CD4-positive, alpha-beta T cell (primary cell): ENCODE data around the gene RBM48. TPM values are rescaled to one million over a fixed set of nuclear protein-coding genes. Genes with fewer than 3 reads are reported as not detected.

Source experiments
- ATAC-seq: fragments of 200-7000 bp; cut with Tn5 transposase; one replicate; pipeline ENCODE4 v1.10.0; 2022; ENCODE audit warnings: mild to moderate bottlenecking; ENCODE audit not compliant: poor library complexity
- CTCF ChIA-PET: fragments of 350-600 bp; sonication (Branson Sonifier 250); formaldehyde crosslinking; loops from one replicate; lab custom pipeline; 2021; ENCODE audit warnings: antibody characterized with exemption, inconsistent platforms; lab: Charles Lee
- POLR2A ChIA-PET: fragments of 350-600 bp; sonication (Branson Sonifier 250); formaldehyde crosslinking; loops from one replicate; lab custom pipeline; 2021; ENCODE audit warnings: antibody characterized with exemption, inconsistent platforms; lab: Charles Lee
- DNase-seq, 14 experiments: peaks; one replicate each; pipeline ENCODE4 v3.0.0-alpha.2; 2013 to 2020; ENCODE audit warnings: mixed read lengths in 2 of 14
- H3K27ac ChIP-seq, 2 donors: one replicate each; pipeline versions ENCODE4 v1.5.1 to v1.7.0; 2013; ENCODE audit warnings: low read length in 2 of 2, low read depth in 1 of 2, mild to moderate bottlenecking in 1 of 2
- H3K27me3 ChIP-seq, 2 experiments: 1 replicate in 1 of 2; 2 replicates in 1 of 2; pipeline versions ENCODE4 v1.6.1 to v1.7.0; 2013; ENCODE audit warnings: low read length in 2 of 2, control low read depth in 1 of 2, mild to moderate bottlenecking in 1 of 2, moderate library complexity in 1 of 2; ENCODE audit not compliant: insufficient read depth in 2 of 2, control insufficient read depth in 1 of 2
- H3K36me3 ChIP-seq: one replicate; pipeline ENCODE4 v1.6.1; 2013; ENCODE audit warnings: low read length, control low read depth; ENCODE audit not compliant: insufficient read depth
- H3K4me1 ChIP-seq: one replicate; pipeline ENCODE4 v1.6.1; 2013; ENCODE audit warnings: low read length, control low read depth; ENCODE audit not compliant: insufficient read depth
- H3K4me3 ChIP-seq: one replicate; pipeline ENCODE4 v1.5.1; 2013; ENCODE audit warnings: mild to moderate bottlenecking, low read length, moderate library complexity
- H3K9me3 ChIP-seq, 2 experiments: 1 replicate in 1 of 2; 2 replicates in 1 of 2; pipeline versions ENCODE4 v1.6.1 to v1.7.0; 2013; ENCODE audit warnings: low read length in 2 of 2, mild to moderate bottlenecking in 2 of 2, control low read depth in 1 of 2, moderate library complexity in 1 of 2; ENCODE audit not compliant: control insufficient read depth in 1 of 2, insufficient read depth in 1 of 2
- H3K27ac Mint-ChIP-seq: one replicate; pipeline ENCODE4 v1.8.0; 2020; ENCODE audit warnings: mixed read lengths
- H3K27me3 Mint-ChIP-seq: one replicate; pipeline ENCODE4 v1.8.0; 2021; ENCODE audit warnings: mixed read lengths
- H3K36me3 Mint-ChIP-seq: one replicate; pipeline ENCODE4 v1.8.0; 2021; ENCODE audit warnings: low read depth, mixed read lengths
- H3K4me1 Mint-ChIP-seq: one replicate; pipeline ENCODE4 v1.8.0; 2021; ENCODE audit warnings: low read depth, mixed read lengths
- H3K4me3 Mint-ChIP-seq: one replicate; pipeline ENCODE4 v1.8.0; 2020; ENCODE audit warnings: mild to moderate bottlenecking, mixed read lengths
- H3K9me3 Mint-ChIP-seq: one replicate; pipeline ENCODE4 v1.8.0; 2020; ENCODE audit warnings: mixed read lengths
- intact Hi-C, 2 experiments: fragments of 100-400 bp; cut with DNase I in 1 of 2; cut with micrococcal nuclease in 1 of 2; formaldehyde crosslinking; loops; one replicate each; pipeline versions ENCODE4 v1.15.1 to v1.9.0; 2023 to 2025; cut with DNase I, micrococcal nuclease
- total RNA-seq, 174 experiments: library from RNA in 2 of 174; stranded (reverse) in 2 of 174; gene quantifications; one replicate each; pipeline ENCODE4 v1.2.3 and lab custom pipeline; 2021 to 2026
- TF ChIP-seq, protein P1 (sequence below): fragments of 200-600 bp; IDR thresholded peaks from one replicate; pipeline ENCODE4 v1.8.0; 2022; ENCODE audit warnings: antibody characterized with exemption, mild to moderate bottlenecking

Gene RBM48
- total RNA-seq, 2 experiments from 2014 or later, result 45.4 to 47.3 TPM

DNA sequence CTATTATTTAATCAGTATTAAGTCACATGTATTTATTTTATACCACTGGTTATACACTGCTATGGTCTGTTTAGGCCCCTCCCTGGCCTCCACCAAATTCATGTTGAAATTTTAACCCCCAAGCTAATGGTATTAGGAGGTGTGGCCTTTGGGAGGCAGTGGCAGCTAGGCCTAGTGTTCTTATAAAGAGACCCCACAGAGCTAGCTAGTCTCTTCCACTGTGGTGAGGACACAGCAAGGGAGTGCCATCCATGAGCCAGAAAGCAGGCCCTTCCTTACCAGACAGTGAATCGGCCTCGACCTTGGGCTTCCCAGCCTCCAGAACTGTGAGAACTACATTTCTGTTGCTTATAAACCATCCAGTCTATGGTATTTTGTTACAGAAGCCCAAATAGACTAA, 28.7 kb downstream of the RBM48 start:
- Mint-ChIP-seq H3K4me1 (no peaks in the 10 kb centered on the region), H3K4me3 (no peak overlapping the region), H3K36me3 (peaks cover 19% of the 10 kb centered on the region), H3K27ac (no peak overlapping the region), H3K27me3 (no peaks in the 10 kb centered on the region), H3K9me3 (no peaks in the 10 kb centered on the region)
- H3K9me3 ChIP-seq, result no peaks in the 10 kb centered on the region
- TF ChIP-seq, protein P1, sequence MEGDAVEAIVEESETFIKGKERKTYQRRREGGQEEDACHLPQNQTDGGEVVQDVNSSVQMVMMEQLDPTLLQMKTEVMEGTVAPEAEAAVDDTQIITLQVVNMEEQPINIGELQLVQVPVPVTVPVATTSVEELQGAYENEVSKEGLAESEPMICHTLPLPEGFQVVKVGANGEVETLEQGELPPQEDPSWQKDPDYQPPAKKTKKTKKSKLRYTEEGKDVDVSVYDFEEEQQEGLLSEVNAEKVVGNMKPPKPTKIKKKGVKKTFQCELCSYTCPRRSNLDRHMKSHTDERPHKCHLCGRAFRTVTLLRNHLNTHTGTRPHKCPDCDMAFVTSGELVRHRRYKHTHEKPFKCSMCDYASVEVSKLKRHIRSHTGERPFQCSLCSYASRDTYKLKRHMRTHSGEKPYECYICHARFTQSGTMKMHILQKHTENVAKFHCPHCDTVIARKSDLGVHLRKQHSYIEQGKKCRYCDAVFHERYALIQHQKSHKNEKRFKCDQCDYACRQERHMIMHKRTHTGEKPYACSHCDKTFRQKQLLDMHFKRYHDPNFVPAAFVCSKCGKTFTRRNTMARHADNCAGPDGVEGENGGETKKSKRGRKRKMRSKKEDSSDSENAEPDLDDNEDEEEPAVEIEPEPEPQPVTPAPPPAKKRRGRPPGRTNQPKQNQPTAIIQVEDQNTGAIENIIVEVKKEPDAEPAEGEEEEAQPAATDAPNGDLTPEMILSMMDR, result no peak
- DNase-seq (no peak), ATAC-seq (no peak)
- H3K36me3 ChIP-seq, result peaks cover 12% of the 10 kb centered on the region
- POLR2A ChIA-PET, result no interaction called here
- no peak overlapping the region for H3K27ac ChIP-seq
- H3K4me3 ChIP-seq, result no peak overlapping the region
- H3K4me1 ChIP-seq, result no peaks in the 10 kb centered on the region
- no peaks in the 10 kb centered on the region for H3K27me3 ChIP-seq
- intact Hi-C loops, result no loop called here
- CTCF ChIA-PET, result interaction anchor here (1.3 kb wide), 1 partner anchor 29 kb away, joined by 4 read pairs; the partner anchor contains the start of genes PEX1 and RBM48

DNA sequence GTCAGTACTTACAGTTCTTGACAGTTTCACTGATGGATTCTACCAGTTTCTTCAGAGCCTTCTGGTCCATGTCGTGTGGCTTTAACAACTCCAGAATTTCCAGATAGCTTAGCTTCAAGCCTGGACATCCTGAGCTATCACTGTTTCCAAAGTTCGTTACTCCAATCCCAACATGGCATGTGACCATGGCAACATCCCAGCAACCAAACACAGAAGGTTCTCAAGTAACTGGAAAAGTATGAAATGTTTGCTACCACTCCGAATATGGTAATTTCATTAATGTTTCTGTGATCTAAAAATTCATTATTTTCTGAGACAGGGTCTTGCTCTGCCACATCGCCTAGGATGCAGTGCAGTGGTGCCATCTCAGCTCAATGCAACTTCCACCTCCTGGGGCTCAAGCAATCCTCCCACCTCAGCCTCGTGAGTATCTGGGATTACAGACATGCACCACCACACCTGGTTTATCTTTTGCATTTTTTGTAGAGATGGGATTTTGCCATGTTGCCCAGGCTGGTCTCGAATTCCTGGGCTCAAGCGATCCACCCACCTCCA, 29.3 kb downstream of the RBM48 start:
- ChIA-PET POLR2A (interaction anchor here (1.7 kb wide), 1 partner anchor 29 kb away, joined by 4 read pairs; the partner anchor contains the start of genes PEX1 and RBM48), CTCF (interaction anchor here (1.3 kb wide), 1 partner anchor 29 kb away, joined by 4 read pairs; the partner anchor contains the start of genes PEX1 and RBM48)
- no peak for DNase-seq
- H3K4me3 ChIP-seq, result no peak overlapping the region
- Mint-ChIP-seq H3K27ac (no peak overlapping the region), H3K9me3 (no peaks in the 10 kb centered on the region), H3K36me3 (peaks cover 23% of the 10 kb centered on the region), H3K4me3 (no peak overlapping the region), H3K27me3 (no peaks in the 10 kb centered on the region), H3K4me1 (no peaks in the 10 kb centered on the region)
- H3K4me1 ChIP-seq, result no peaks in the 10 kb centered on the region
- TF ChIP-seq, protein P1, result no peak
- no peak overlapping the region for H3K27ac ChIP-seq
- H3K36me3 ChIP-seq, result peaks cover 19% of the 10 kb centered on the region
- no peaks in the 10 kb centered on the region for H3K27me3 ChIP-seq
- ATAC-seq, result no peak
- intact Hi-C loops, result no loop called here
- no peaks in the 10 kb centered on the region for H3K9me3 ChIP-seq

DNA sequence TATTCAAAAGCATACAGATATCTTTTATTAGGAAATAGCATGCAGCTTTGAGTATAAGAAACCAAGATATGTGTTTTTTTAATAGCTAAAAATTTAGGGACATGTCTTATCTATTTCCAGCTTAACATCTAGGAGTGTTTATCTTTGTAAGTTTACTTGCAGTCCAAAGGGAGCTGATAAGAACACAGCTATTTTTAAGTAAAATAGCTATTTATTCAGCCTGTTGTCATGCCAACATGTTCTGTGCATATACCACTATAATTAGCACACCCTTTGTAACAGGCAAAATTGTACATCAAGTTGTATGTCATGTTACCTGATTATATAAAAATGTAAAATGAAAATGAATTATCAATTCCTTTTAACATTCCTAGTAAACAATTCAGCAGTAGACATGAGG, 32.0 kb downstream of the RBM48 start:
- no peaks in the 10 kb centered on the region for H3K27me3 ChIP-seq
- ATAC-seq (no peak), DNase-seq (no peak)
- peaks cover 41% of the 10 kb centered on the region for H3K36me3 ChIP-seq
- no peak overlapping the region for H3K4me3 ChIP-seq
- TF ChIP-seq, protein P1, result no peak
- no peak overlapping the region for H3K4me3 Mint-ChIP-seq
- H3K36me3 Mint-ChIP-seq, result peaks cover 45% of the 10 kb centered on the region
- no peaks in the 10 kb centered on the region for H3K9me3 Mint-ChIP-seq
- ChIA-PET CTCF (no interaction called here), POLR2A (no interaction called here)
- intact Hi-C loops, result no loop called here
- H3K27ac Mint-ChIP-seq, result no peak overlapping the region
- H3K9me3 ChIP-seq, result no peaks in the 10 kb centered on the region
- H3K4me1 Mint-ChIP-seq, result no peaks in the 10 kb centered on the region
- no peak overlapping the region for H3K27ac ChIP-seq
- no peaks in the 10 kb centered on the region for H3K4me1 ChIP-seq
- H3K27me3 Mint-ChIP-seq, result no peaks in the 10 kb centered on the region
